ENCODE measurements around the gene RHNO1.

GRCh38 chr12:2845280-2845679, 31.7 kb upstream of the RHNO1 start:
- TF ChIP-seq CTCF (IDR thresholded peaks at IDR 0.05) (no peak), POLR2A (IDR thresholded peaks at IDR 0.05) (no peak)

Data from prostate gland (tissue), 2 donors.